BLaER1 (cell line): Measurements from ENCODE around the gene LRIG3.
A peak's percentile ranks its signal among the peaks of the same experiment; 100 is the strongest.

Experiments used
- H3K27ac ChIP-seq: shearing (Covaris generic); formaldehyde crosslinking; 2 replicates; pipeline ENCODE4 v1.8.1; 2022
- H3K27me3 ChIP-seq: shearing (Covaris generic); formaldehyde crosslinking; 2 replicates; pipeline ENCODE4 v1.8.1; 2022
- H3K36me3 ChIP-seq: shearing (Covaris generic); formaldehyde crosslinking; 2 replicates; pipeline ENCODE4 v1.8.1; 2022
- H3K4me1 ChIP-seq: shearing (Covaris generic); formaldehyde crosslinking; 2 replicates; pipeline ENCODE4 v1.8.1; 2022
- H3K4me2 ChIP-seq: shearing (Covaris generic); formaldehyde crosslinking; 2 replicates; pipeline ENCODE4 v1.8.1; 2022
- H3K4me3 ChIP-seq: shearing (Covaris generic); formaldehyde crosslinking; 2 replicates; pipeline ENCODE4 v1.8.1; 2022
- H3K9ac ChIP-seq: shearing (Covaris generic); formaldehyde crosslinking; 2 replicates; pipeline ENCODE4 v1.8.1; 2022
- H3K9me3 ChIP-seq: shearing (Covaris generic); formaldehyde crosslinking; 2 replicates; pipeline ENCODE4 v1.8.1; 2022
- H4K20me1 ChIP-seq: shearing (Covaris generic); formaldehyde crosslinking; 2 replicates; pipeline ENCODE4 v1.8.1; 2022
- Cebpa-rat ChIP-seq: shearing (Covaris generic); IDR thresholded peaks from 2 replicates; pipeline ENCODE4 v1.8.1; 2022

Gene LRIG3

DNA sequence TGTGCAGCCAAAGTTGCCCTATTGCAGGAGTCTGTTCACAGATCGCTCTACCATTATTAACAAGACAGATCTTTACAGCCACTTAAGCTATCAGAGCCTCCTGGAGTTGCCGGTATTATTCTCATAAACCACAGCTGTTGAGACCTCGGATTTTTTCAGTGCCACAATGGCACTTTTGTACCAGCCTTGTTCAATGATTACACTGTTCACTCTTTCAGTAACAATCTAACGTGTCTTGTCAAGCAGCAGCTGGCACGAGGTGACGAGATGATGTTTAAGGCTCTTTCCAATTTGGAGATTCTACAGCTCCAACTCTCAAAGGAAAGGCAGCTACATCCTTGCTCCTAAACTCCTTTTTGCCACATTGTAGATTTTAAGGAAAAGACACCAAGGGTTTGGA, 30.7 kb downstream of the LRIG3 start:
- Histone ChIP-seq H3K27me3 (no peaks in the 10 kb centered on the region), H3K27ac (no peak overlapping the region), H3K9ac (no peak overlapping the region), H3K4me3 (no peak overlapping the region), H3K4me2 (no peak overlapping the region), H3K4me1 (no peaks in the 10 kb centered on the region), H3K36me3 (no peaks in the 10 kb centered on the region), H3K9me3 (no peaks in the 10 kb centered on the region), H4K20me1 (no peaks in the 10 kb centered on the region)
- no peak for TF ChIP-seq Cebpa-rat

DNA sequence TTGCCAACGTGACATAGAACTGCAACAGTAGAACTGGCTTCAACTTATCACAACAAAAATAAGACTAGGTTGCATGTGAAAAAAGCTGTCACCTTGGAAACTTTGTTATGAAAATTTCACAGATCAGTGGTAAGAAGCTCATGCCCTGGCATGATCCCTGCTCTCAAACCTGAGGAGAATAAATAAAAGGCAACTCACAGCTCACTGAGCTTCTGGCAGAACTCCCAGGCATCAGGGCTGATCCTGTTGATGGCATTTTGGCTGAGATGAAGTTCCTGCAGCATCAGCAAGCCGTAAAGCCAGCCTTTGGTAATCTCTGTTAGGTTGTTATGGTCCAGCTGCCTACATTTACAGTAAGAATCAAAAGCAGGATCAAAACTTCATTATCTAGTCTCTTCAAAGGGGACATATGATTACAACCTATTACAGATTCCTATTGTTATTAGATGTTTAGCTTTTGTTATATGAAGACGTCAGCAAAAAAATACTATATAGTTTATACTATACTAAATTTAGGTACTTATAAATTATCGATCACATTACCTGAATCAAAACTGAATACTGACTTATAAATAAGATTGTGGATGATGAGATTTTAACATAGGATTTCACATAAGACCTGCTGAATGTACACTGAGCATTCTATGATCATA, 32.0 kb downstream of the LRIG3 start:
- no peaks in the 10 kb centered on the region for H3K9me3 ChIP-seq
- no peak overlapping the region for H3K4me2 ChIP-seq
- no peak overlapping the region for H3K4me3 ChIP-seq
- H3K4me1 ChIP-seq = no peaks in the 10 kb centered on the region
- H3K9ac ChIP-seq = no peak overlapping the region
- H3K27ac ChIP-seq = no peak overlapping the region
- no peaks in the 10 kb centered on the region for H3K36me3 ChIP-seq
- H4K20me1 ChIP-seq = no peaks in the 10 kb centered on the region
- H3K27me3 ChIP-seq = no peaks in the 10 kb centered on the region
- TF ChIP-seq Cebpa-rat = no peak

DNA sequence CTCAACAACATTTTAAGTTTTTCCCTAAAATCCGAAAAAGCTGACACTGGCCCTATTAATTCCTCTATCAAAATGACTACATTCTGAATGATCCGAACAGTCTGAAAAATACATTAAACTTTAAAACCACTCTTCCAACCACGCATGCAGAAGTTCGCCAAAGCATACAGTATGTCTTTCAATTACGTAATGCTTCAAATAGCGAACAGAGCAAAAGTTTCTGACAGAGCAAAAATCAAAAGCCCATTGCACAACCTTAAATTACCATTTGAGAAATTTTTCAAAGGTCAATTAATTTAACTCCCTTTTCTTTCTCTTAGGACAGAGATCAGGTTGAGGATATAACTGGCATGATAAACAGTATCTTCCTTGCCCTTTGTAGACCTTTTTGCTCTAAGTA, 33.2 kb downstream of the LRIG3 start:
- no peak overlapping the region for H3K4me3 ChIP-seq
- no peak overlapping the region for H3K9ac ChIP-seq
- no peaks in the 10 kb centered on the region for H3K36me3 ChIP-seq
- H3K27ac ChIP-seq = no peak overlapping the region
- H4K20me1 ChIP-seq = no peaks in the 10 kb centered on the region
- H3K4me1 ChIP-seq = no peaks in the 10 kb centered on the region
- no peak overlapping the region for H3K4me2 ChIP-seq
- no peaks in the 10 kb centered on the region for H3K27me3 ChIP-seq
- no peak; the same call in 1 of the 2 replicates for TF ChIP-seq Cebpa-rat
- no peaks in the 10 kb centered on the region for H3K9me3 ChIP-seq

DNA sequence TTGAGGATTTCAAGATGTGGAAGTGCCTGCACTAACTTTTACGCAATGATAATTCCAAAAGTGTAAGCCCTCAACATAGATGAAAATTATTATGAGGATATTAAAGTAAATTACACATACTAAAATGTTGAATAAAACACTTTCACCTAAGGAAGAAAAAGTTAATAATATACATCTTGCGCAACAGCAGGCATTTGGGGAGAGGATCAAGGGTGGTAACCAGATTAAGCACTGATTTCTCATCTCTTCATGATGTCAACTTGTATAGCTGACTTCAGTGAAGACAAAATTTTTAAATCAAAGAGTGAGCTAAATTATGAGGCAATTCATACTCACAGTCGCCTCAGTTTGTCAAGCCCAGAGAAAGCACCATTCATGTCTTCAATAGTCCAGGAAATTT, 33.8 kb downstream of the LRIG3 start:
- H3K36me3 ChIP-seq = no peaks in the 10 kb centered on the region
- no peaks in the 10 kb centered on the region for H3K4me1 ChIP-seq
- H3K4me2 ChIP-seq = no peak overlapping the region
- H3K27me3 ChIP-seq = no peaks in the 10 kb centered on the region
- no peak overlapping the region for H3K27ac ChIP-seq
- H3K4me3 ChIP-seq = no peak overlapping the region
- TF ChIP-seq Cebpa-rat = peak; percentile 26; the same call in 1 of the 2 replicates
- H4K20me1 ChIP-seq = no peaks in the 10 kb centered on the region
- H3K9me3 ChIP-seq = no peaks in the 10 kb centered on the region
- no peak overlapping the region for H3K9ac ChIP-seq

DNA sequence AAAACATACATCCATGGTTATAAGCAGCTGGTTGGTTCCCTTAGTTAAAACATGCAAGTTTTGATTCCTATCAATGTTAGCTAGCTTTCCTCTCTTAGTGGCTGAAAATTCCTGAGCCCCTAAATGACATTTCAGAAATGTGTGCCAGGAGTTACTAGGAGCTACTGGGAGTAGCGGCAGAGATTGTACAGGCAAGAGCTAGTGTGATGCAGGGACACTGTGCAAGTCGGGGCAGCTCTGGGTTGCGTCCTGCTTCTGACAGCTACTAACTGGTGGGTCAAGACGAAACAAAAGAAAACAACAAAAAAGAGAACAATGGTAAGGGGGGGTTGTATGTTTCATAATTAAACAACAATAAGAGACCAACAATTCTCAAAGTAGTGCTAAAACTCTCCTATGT, 35.4 kb downstream of the LRIG3 start:
- TF ChIP-seq Cebpa-rat = no peak
- H3K9ac ChIP-seq = no peak overlapping the region
- no peaks in the 10 kb centered on the region for H3K4me1 ChIP-seq
- H3K27ac ChIP-seq = no peak overlapping the region
- no peaks in the 10 kb centered on the region for H3K9me3 ChIP-seq
- H3K36me3 ChIP-seq = no peaks in the 10 kb centered on the region
- H4K20me1 ChIP-seq = no peaks in the 10 kb centered on the region
- H3K4me2 ChIP-seq = no peak overlapping the region
- H3K27me3 ChIP-seq = no peaks in the 10 kb centered on the region
- H3K4me3 ChIP-seq = no peak overlapping the region

DNA sequence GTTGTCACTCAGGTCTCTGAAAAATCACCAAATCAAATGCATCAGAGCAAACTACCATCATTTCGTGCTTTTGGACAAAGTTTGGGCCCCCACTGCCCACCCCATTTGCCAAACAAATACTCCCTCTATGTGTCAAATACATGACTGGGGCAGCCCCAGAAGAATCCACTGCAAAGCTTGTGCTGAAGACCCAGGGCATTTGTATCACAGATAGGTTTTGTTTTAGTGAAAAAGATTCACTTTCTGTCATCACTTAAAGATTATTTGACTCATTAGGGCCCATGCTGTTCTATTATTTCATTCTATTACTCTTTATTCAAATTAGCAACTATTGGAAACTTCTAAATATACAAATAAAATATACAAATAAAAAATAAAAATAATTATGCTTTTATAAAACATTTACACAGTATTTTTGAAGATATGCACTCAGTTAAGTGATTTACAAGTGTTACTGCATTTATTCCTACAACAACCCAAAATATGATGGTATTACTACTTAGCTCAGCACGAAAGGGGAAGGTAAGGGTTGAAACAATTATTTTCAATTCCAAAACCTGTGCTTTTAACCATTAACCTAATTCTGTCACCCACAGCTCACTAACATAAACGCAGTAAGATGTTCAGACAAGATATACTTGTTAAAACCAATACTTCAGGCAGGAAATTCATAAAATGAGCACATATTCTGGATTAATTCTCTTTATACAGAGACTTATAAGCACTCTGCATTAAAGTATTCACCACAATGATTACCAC, 36.5 kb downstream of the LRIG3 start:
- H3K9ac ChIP-seq = no peak overlapping the region
- no peaks in the 10 kb centered on the region for H3K4me1 ChIP-seq
- no peak for TF ChIP-seq Cebpa-rat
- H3K27ac ChIP-seq = no peak overlapping the region
- H3K9me3 ChIP-seq = no peaks in the 10 kb centered on the region
- H4K20me1 ChIP-seq = no peaks in the 10 kb centered on the region
- H3K4me2 ChIP-seq = no peak overlapping the region
- H3K36me3 ChIP-seq = no peaks in the 10 kb centered on the region
- no peak overlapping the region for H3K4me3 ChIP-seq
- H3K27me3 ChIP-seq = no peaks in the 10 kb centered on the region

DNA sequence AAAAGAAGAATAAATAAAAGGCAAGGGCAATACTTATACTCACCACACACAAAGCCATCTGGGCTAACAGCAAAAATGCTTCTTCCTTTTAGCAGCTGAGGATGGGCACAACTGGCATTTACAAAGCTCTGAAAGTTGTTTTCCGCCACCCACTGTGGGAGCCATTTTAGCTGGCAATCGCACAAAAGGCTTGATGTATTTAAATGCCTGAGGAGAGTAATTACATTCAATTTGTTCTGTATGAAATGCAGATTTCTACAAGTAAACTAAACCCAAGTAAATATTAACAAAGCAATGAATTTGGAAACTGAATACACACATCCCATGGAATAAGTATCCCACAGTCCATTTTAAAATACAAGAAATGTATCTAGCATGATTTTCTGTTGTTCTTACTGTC, 37.5 kb downstream of the LRIG3 start:
- Histone ChIP-seq H3K9me3 (no peaks in the 10 kb centered on the region), H3K36me3 (no peaks in the 10 kb centered on the region), H3K9ac (no peak overlapping the region), H4K20me1 (no peaks in the 10 kb centered on the region), H3K27ac (no peak overlapping the region), H3K4me2 (no peak overlapping the region), H3K4me1 (no peaks in the 10 kb centered on the region), H3K27me3 (no peaks in the 10 kb centered on the region), H3K4me3 (no peak overlapping the region)
- no peak for TF ChIP-seq Cebpa-rat

DNA sequence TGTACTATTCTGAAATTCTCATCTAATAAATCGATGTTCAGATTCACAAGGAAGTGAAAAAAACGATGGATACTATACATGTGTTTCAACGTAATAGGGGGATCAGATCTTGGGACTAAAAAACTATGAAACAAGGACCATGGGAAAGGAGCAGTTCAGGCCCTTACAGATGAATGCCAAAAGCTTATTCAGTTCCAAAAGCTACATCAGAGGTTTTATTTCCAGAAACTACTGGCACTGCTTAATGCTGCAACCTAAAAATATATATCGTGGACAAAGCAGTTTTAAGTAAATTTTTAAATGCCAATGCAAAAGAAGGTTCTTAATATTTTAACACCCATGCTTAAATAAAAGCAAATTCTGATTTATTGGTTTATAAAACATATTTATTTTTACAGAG, 38.5 kb downstream of the LRIG3 start:
- Histone ChIP-seq H3K4me3 (no peak overlapping the region), H3K36me3 (no peaks in the 10 kb centered on the region)

DNA sequence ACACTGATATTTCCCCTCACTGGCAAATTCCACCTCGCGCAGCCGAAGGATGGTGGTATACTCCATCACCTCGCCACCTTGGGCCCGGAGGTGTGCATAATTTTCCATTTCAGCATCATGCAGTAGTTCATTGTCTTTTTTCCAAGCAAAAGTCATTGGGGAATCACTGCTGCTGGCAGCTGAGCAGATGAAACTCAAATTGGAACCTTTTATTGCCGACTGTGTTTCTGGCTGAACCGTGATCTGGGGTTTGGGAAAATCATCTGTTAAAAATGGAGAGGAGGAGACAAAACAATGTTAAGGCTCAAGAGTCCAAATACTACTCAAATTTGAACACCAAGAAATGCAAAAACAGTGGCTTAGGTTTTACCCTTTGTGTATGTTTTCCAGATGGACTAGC, 39.7 kb downstream of the LRIG3 start:
- Histone ChIP-seq H3K36me3 (no peaks in the 10 kb centered on the region), H4K20me1 (no peaks in the 10 kb centered on the region), H3K9me3 (no peaks in the 10 kb centered on the region), H3K27ac (no peak overlapping the region), H3K4me3 (no peak overlapping the region), H3K27me3 (no peaks in the 10 kb centered on the region), H3K4me1 (no peaks in the 10 kb centered on the region), H3K9ac (no peak overlapping the region), H3K4me2 (no peak overlapping the region)
- TF ChIP-seq Cebpa-rat = no peak

More for the DNA sequence above, 38.5 kb downstream of the LRIG3 start:
- Histone ChIP-seq H4K20me1 (no peaks in the 10 kb centered on the region), H3K9ac (no peak overlapping the region), H3K4me2 (no peak overlapping the region), H3K27ac (no peak overlapping the region), H3K4me1 (no peaks in the 10 kb centered on the region), H3K27me3 (no peaks in the 10 kb centered on the region), H3K9me3 (no peaks in the 10 kb centered on the region)
- TF ChIP-seq Cebpa-rat = no peak

DNA sequence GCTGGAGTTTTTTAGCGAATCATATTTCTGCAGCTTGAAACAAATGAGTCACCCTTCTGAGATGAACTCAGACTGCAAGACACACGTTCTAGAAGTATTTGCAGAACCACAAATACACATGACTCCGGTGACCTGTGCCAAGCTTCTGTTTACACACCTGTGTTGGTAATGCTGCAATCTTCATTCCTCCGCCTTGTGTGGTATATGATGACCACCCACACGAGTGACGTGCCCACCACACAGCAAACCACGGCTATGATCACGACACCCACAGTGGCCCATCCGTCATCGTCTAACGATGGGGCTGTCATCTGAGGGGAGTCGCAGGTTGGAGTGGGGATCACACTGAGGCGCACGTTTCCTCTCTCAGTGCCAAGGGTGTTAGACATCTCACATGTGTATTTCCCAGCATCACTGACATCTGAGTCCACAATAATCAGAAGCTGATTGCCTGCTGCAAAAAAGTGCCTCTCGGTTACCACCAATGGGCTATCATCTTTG, 43.0 kb downstream of the LRIG3 start:
- no peak overlapping the region for H3K27ac ChIP-seq
- no peak for TF ChIP-seq Cebpa-rat
- H3K9ac ChIP-seq = no peak overlapping the region
- no peak overlapping the region for H3K4me2 ChIP-seq
- H3K27me3 ChIP-seq = no peaks in the 10 kb centered on the region
- H4K20me1 ChIP-seq = no peaks in the 10 kb centered on the region
- no peak overlapping the region for H3K4me3 ChIP-seq
- no peaks in the 10 kb centered on the region for H3K36me3 ChIP-seq
- no peaks in the 10 kb centered on the region for H3K9me3 ChIP-seq
- H3K4me1 ChIP-seq = 0 out of 2 replicates have a peak, but pooled peaks cover 3% of the 10 kb centered on the region
